Fibroblast of lung (primary cell): Measurements from ENCODE around the gene EZH1. TPM values are rescaled to one million over a fixed set of nuclear protein-coding genes. Genes with fewer than 3 reads are reported as not detected.

ENCODE experiments used
- DNase-seq, 2 donors: peaks; one replicate each; pipeline versions ENCODE4 v3.0.0 to v3.0.0-alpha.2; 2010; ENCODE audit warnings: low read depth in 2 of 2
- H2AFZ ChIP-seq: 2 replicates; pipeline ENCODE4 v1.5.1; 2012; ENCODE audit warnings: low read length, control low read depth, inconsistent platforms
- H3K27ac ChIP-seq: 2 replicates; pipeline ENCODE4 v1.5.1; 2011; ENCODE audit warnings: low read length, control low read depth; ENCODE audit not compliant: insufficient read depth
- H3K27me3 ChIP-seq: 2 replicates; pipeline ENCODE4 v1.5.1; 2011; ENCODE audit warnings: mild to moderate bottlenecking, low read length; ENCODE audit not compliant: control insufficient read depth, insufficient read depth
- H3K36me3 ChIP-seq: 2 replicates; pipeline ENCODE4 v1.5.1; 2011; ENCODE audit warnings: low read length; ENCODE audit not compliant: control insufficient read depth, insufficient read depth
- H3K4me1 ChIP-seq: 2 replicates; pipeline ENCODE4 v1.5.1; 2011; ENCODE audit warnings: low read length; ENCODE audit not compliant: control insufficient read depth, insufficient read depth; ENCODE audit errors: extremely low read depth
- H3K4me2 ChIP-seq: 2 replicates; pipeline ENCODE4 v1.5.1; 2011; ENCODE audit warnings: low read length, control low read depth; ENCODE audit not compliant: insufficient read depth; ENCODE audit errors: extremely low read depth
- H3K4me3 ChIP-seq, 4 experiments: fragments of 200-600 bp in 1 of 4; sonication (generic) in 1 of 4; replicated peaks in 1 of 4; 2 replicates each; pipeline ENCODE4 v1.5.1; 2011 to 2016; ENCODE audit warnings: low read length in 4 of 4, low read depth in 3 of 4, mild to moderate bottlenecking in 3 of 4, control low read depth in 2 of 4, inconsistent platforms in 1 of 4, mixed read lengths in 1 of 4; ENCODE audit not compliant: insufficient read depth in 1 of 4; ENCODE audit errors: control extremely low read depth in 1 of 4
- H3K79me2 ChIP-seq: 2 replicates; pipeline ENCODE4 v1.5.1; 2012; ENCODE audit warnings: mild to moderate bottlenecking, low read length, inconsistent platforms; ENCODE audit not compliant: control insufficient read depth, insufficient read depth
- H3K9ac ChIP-seq: 2 replicates; pipeline ENCODE4 v1.5.1; 2011; ENCODE audit warnings: mild to moderate bottlenecking, low read length, control low read depth; ENCODE audit not compliant: insufficient read depth
- H3K9me3 ChIP-seq: 2 replicates; pipeline ENCODE4 v1.5.1; 2012; ENCODE audit warnings: low read depth, low read length; ENCODE audit not compliant: control insufficient read depth, insufficient read depth
- H4K20me1 ChIP-seq: 2 replicates; pipeline ENCODE4 v1.5.1; 2011; ENCODE audit warnings: low read length; ENCODE audit not compliant: control insufficient read depth, insufficient read depth; ENCODE audit errors: extremely low read depth
- EZH2 ChIP-seq: IDR thresholded peaks from 2 replicates; pipeline ENCODE4 v1.5.1; 2012; ENCODE audit warnings: low read length, control low read depth, mild to moderate bottlenecking; ENCODE audit errors: missing control alignments
- polyA plus RNA-seq, 2 donors: library from polyadenylated mRNA; depleted of rRNA in 1 of 2; stranded (reverse) in 1 of 2; unstranded in 1 of 2; fragments of >200 nt; gene quantifications; 2 replicates each; pipeline ENCODE4 v1.2.1, GENCODE V29; 2011 to 2012; ENCODE audit warnings: missing spikeins in 1 of 2
- total RNA-seq: library from RNA; depleted of rRNA; stranded (reverse); fragments of >200 nt; gene quantifications from 2 replicates; pipeline ENCODE4 v1.2.1, GENCODE V29; 2014
- TF ChIP-seq, protein P1 (sequence below), 2 donors: IDR thresholded peaks in 1 of 2; conservative IDR thresholded peaks in 1 of 2; 1 replicate in 1 of 2; 2 replicates in 1 of 2; pipeline ENCODE4 v1.5.1; 2011 to 2012; ENCODE audit warnings: low read length in 2 of 2, control low read depth in 1 of 2, inconsistent platforms in 1 of 2, low read depth in 1 of 2, mild to moderate bottlenecking in 1 of 2

EZH1 gene
- total and polyA plus RNA-seq, 2 donors (not counting 1 experiment from before 2014, with no cell fraction given): 28.6 to 31.9 TPM

- Histone ChIP-seq H3K79me2 (no peaks in the 10 kb centered on the region), H3K4me1 (peaks cover 9% of the 10 kb centered on the region), H3K27ac (no peak overlapping the region), H3K9ac (no peak overlapping the region), H4K20me1 (no peaks in the 10 kb centered on the region), H3K4me3 (no peak overlapping the region), H3K9me3 (no peaks in the 10 kb centered on the region), H3K4me2 (no peak overlapping the region), H3K36me3 (peaks cover 1% of the 10 kb centered on the region), H2AFZ (no peak overlapping the region), H3K27me3 (peaks cover 7% of the 10 kb centered on the region)
- TF ChIP-seq, protein P1, sequence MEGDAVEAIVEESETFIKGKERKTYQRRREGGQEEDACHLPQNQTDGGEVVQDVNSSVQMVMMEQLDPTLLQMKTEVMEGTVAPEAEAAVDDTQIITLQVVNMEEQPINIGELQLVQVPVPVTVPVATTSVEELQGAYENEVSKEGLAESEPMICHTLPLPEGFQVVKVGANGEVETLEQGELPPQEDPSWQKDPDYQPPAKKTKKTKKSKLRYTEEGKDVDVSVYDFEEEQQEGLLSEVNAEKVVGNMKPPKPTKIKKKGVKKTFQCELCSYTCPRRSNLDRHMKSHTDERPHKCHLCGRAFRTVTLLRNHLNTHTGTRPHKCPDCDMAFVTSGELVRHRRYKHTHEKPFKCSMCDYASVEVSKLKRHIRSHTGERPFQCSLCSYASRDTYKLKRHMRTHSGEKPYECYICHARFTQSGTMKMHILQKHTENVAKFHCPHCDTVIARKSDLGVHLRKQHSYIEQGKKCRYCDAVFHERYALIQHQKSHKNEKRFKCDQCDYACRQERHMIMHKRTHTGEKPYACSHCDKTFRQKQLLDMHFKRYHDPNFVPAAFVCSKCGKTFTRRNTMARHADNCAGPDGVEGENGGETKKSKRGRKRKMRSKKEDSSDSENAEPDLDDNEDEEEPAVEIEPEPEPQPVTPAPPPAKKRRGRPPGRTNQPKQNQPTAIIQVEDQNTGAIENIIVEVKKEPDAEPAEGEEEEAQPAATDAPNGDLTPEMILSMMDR (conservative IDR thresholded peaks at IDR 0.05 in 1 of 2, IDR thresholded peaks at IDR 0.05 in 1 of 2; ENCODE audit: low read depth in 1 of 2, low read length in 2 of 2): no peak
- TF ChIP-seq EZH2: no peak
- no peak for DNase-seq
These were observed 42.4 kb upstream of the EZH1 start for GRCh38 chr17:42787266-42787665.

DNA sequence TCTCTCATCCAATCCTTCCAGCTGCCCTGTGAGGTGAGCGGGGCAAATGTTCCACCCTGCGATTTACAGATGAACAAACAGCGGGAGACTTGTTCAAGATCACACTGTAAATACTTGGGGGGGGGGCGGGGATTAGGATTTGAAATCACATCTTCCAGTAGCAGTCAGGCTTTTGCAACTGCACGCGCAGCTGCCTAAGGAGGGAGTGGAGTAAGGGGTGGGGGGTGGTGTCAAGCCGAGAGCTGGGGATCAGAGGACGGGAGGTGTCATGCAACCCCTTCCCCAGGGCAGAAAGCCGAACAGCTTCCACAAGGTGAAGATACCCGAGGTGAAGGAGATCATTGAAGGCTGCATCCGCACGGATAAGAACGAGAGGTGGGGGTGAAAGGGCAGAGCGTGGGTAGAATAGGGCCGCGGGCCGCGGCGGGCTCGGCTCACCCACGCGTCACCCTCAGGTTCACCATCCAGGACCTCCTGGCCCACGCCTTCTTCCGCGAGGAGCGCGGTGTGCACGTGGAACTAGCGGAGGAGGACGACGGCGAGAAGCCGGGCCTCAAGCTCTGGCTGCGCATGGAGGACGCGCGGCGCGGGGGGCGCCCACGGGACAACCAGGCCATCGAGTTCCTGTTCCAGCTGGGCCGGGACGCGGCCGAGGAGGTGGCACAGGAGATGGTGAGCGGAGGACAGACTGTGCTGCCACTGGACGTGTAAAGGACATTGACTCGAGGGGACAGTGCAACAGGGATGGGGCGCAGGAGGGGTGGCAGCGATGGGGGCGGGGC lies 40.2 kb upstream of the EZH1 start:
- peaks cover 1% of the 10 kb centered on the region for H3K36me3 ChIP-seq

DNA sequence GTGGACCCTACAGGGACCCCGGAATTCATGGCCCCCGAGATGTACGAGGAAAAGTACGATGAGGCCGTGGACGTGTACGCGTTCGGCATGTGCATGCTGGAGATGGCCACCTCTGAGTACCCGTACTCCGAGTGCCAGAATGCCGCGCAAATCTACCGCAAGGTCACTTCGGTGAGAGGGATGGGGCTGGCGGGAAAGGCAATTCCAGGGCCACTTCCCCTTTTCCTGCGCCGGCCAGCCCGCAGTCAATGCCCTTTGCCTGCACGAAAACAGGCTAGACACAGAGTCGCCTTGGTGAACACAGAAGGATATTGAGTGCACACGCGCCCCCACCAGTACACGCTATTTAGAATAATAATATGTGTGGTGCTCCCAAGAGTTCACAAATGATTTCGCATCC lies 39.6 kb upstream of the EZH1 start:
- Histone ChIP-seq H3K27me3 (peaks cover 10% of the 10 kb centered on the region), H4K20me1 (no peaks in the 10 kb centered on the region), H2AFZ (no peak overlapping the region), H3K27ac (no peak overlapping the region), H3K4me1 (peaks cover 19% of the 10 kb centered on the region), H3K9me3 (no peaks in the 10 kb centered on the region), H3K79me2 (no peaks in the 10 kb centered on the region), H3K4me3 (no peak overlapping the region), H3K9ac (no peak overlapping the region), H3K4me2 (no peak overlapping the region), H3K36me3 (peaks cover 1% of the 10 kb centered on the region)
- no peak for DNase-seq
- TF ChIP-seq, protein P1 (conservative IDR thresholded peaks at IDR 0.05 in 1 of 2, IDR thresholded peaks at IDR 0.05 in 1 of 2; ENCODE audit: low read depth in 1 of 2, low read length in 2 of 2): no peak
- no peak for TF ChIP-seq EZH2

More for the DNA sequence above, 40.2 kb upstream of the EZH1 start:
- H3K4me3 ChIP-seq: no peak overlapping the region
- H3K27me3 ChIP-seq: peaks cover 10% of the 10 kb centered on the region
- peaks cover 18% of the 10 kb centered on the region for H3K4me1 ChIP-seq
- no peaks in the 10 kb centered on the region for H4K20me1 ChIP-seq
- no peaks in the 10 kb centered on the region for H3K79me2 ChIP-seq
- H2AFZ ChIP-seq: no peak overlapping the region
- no peak overlapping the region for H3K4me2 ChIP-seq
- no peaks in the 10 kb centered on the region for H3K9me3 ChIP-seq
- TF ChIP-seq, protein P1 (conservative IDR thresholded peaks at IDR 0.05 in 1 of 2, IDR thresholded peaks at IDR 0.05 in 1 of 2; ENCODE audit: low read depth in 1 of 2, low read length in 2 of 2): no peak
- TF ChIP-seq EZH2: peak; percentile 52
- H3K9ac ChIP-seq: no peak overlapping the region
- H3K27ac ChIP-seq: no peak overlapping the region
- no peak for DNase-seq
